Activated CD8-positive, alpha-beta memory T cell treated with anti-CD3 and anti-CD28 coated beads, Interleukin-2, amount 10 ng/mL, durations not matched to agents 7 days and 5 days (primary cell): ENCODE results near the gene MYPN. TPM values are rescaled to one million over a fixed set of nuclear protein-coding genes. Genes with fewer than 3 reads are reported as not detected.

Experiments
- ATAC-seq: fragments of 150-1000 bp; cut with Tn5 transposase; one replicate; pipeline ENCODE4 v1.10.0; 2021; ENCODE audit warnings: moderate library complexity
- CTCF ChIA-PET: fragments of 350-600 bp; sonication (Branson Sonifier 250); formaldehyde crosslinking; loops from one replicate; lab custom pipeline; 2021; ENCODE audit warnings: antibody characterized with exemption; lab: Charles Lee
- DNase-seq: peaks from one replicate; pipeline ENCODE4 v3.0.0-alpha.2; 2020
- H3K27ac Mint-ChIP-seq: one replicate; pipeline ENCODE4 v1.8.0; 2021; ENCODE audit warnings: mild to moderate bottlenecking, mixed read lengths
- H3K27me3 Mint-ChIP-seq: one replicate; pipeline ENCODE4 v1.8.0; 2021; ENCODE audit warnings: mixed read lengths
- H3K36me3 Mint-ChIP-seq: one replicate; pipeline ENCODE4 v1.8.0; 2021; ENCODE audit warnings: mild to moderate bottlenecking, mixed read lengths
- H3K4me1 Mint-ChIP-seq: one replicate; pipeline ENCODE4 v1.8.0; 2021; ENCODE audit warnings: mixed read lengths
- H3K4me3 Mint-ChIP-seq: one replicate; pipeline ENCODE4 v1.8.0; 2021; ENCODE audit warnings: mild to moderate bottlenecking, moderate library complexity, mixed read lengths
- H3K9me3 Mint-ChIP-seq: one replicate; pipeline ENCODE4 v1.8.0; 2022; ENCODE audit warnings: low read depth, mixed read lengths
- total RNA-seq, 2 experiments: library from RNA; stranded (reverse); gene quantifications; one replicate each; pipeline ENCODE4 v1.2.3, GENCODE V29; 2021

Gene MYPN
- total RNA-seq, 2 experiments from 2014 or later = not detected

- CTCF ChIA-PET = no interaction called here
- no peaks in the 10 kb centered on the region for H3K36me3 Mint-ChIP-seq
- no peaks in the 10 kb centered on the region for H3K4me1 Mint-ChIP-seq
- H3K27ac Mint-ChIP-seq = no peak overlapping the region
- no peak overlapping the region for H3K4me3 Mint-ChIP-seq
- H3K9me3 Mint-ChIP-seq = peaks cover 2% of the 10 kb centered on the region
- DNase-seq (no peak), ATAC-seq (no peak)
- peaks cover 16% of the 10 kb centered on the region for H3K27me3 Mint-ChIP-seq
Observed at GRCh38 chr10:68261132-68261856, 152.0 kb downstream of the MYPN start.

Other genes with a start within 250 kb of the MYPN start
- gene SIRT1, start 224.8 kb upstream of the MYPN start, total RNA-seq = 10 to 100 TPM; 20.7 to 23.4 TPM
- gene HERC4, start 34.2 kb upstream of the MYPN start, total RNA-seq = 10 to 100 TPM; 56.5 to 59.1 TPM
- not detected for gene ATOH7, start 122.6 kb downstream of the MYPN start, total RNA-seq
- 100 to 1,000 TPM; 124 to 129 TPM for gene HNRNPH3, start 222.6 kb downstream of the MYPN start, total RNA-seq
- 1 to 10 TPM; 1.1 to 1.4 TPM for gene PBLD, start 223.4 kb downstream of the MYPN start, total RNA-seq